Glutamatergic neuron (in vitro differentiated cells): ENCODE data around the gene EFNA2. TPM values are rescaled to one million over a fixed set of nuclear protein-coding genes. Genes with fewer than 3 reads are reported as not detected.
A peak's percentile ranks its signal among the peaks of the same experiment; 100 is the strongest.

Experiments used
- DNase-seq: peaks from one replicate; pipeline ENCODE4 v3.0.0; 2022
- H3K27ac Mint-ChIP-seq: one replicate; pipeline ENCODE4 v1.8.0; 2020; ENCODE audit warnings: mild to moderate bottlenecking, mixed read lengths, inconsistent platforms; ENCODE audit not compliant: unreplicated experiment
- H3K27me3 Mint-ChIP-seq: one replicate; pipeline ENCODE4 v1.8.0; 2020; ENCODE audit warnings: mild to moderate bottlenecking, moderate library complexity, mixed read lengths, inconsistent platforms; ENCODE audit not compliant: unreplicated experiment
- H3K36me3 Mint-ChIP-seq: one replicate; pipeline ENCODE4 v1.8.0; 2020; ENCODE audit warnings: mild to moderate bottlenecking, mixed read lengths, inconsistent platforms; ENCODE audit not compliant: unreplicated experiment
- H3K4me1 Mint-ChIP-seq: one replicate; pipeline ENCODE4 v1.8.0; 2020; ENCODE audit warnings: mild to moderate bottlenecking, low read depth, mixed read lengths, inconsistent platforms; ENCODE audit not compliant: unreplicated experiment
- H3K4me3 Mint-ChIP-seq: one replicate; pipeline ENCODE4 v1.8.0; 2020; ENCODE audit warnings: mild to moderate bottlenecking, mixed read lengths, inconsistent platforms; ENCODE audit not compliant: unreplicated experiment
- H3K9me3 Mint-ChIP-seq: one replicate; pipeline ENCODE4 v1.8.0; 2020; ENCODE audit warnings: mild to moderate bottlenecking, moderate library complexity, mixed read lengths, inconsistent platforms; ENCODE audit not compliant: unreplicated experiment
- CTCF ChIP-seq: fragments of 200-600 bp; sonication (generic); IDR thresholded peaks from one replicate; pipeline ENCODE4 v1.5.0; 2021; ENCODE audit not compliant: partially characterized antibody, unreplicated experiment
- total RNA-seq: library from RNA; stranded (reverse); fragmentation: NEBNext Ultra II Directional; extraction: Animal tissue kit (Norgen Biotek cat#: 25700); gene quantifications from one replicate; pipeline ENCODE4 v1.2.1, GENCODE V29; 2021; ENCODE audit not compliant: unreplicated experiment

Gene EFNA2
- total RNA-seq, 1 donor from 2014 or later: 61.4 TPM

GRCh38 chr19:1252821-1253513 lies 32.7 kb upstream of the EFNA2 start:
- Mint-ChIP-seq H3K27me3 (peaks cover 16% of the 10 kb centered on the region), H3K9me3 (peaks cover 24% of the 10 kb centered on the region), H3K36me3 (no peaks in the 10 kb centered on the region), H3K27ac (no peak overlapping the region), H3K4me1 (peaks cover 11% of the 10 kb centered on the region), H3K4me3 (peak overlapping the region; percentile 57)
- DNase-seq: no peak
- no peak for TF ChIP-seq CTCF

GRCh38 chr19:1253514-1254080 lies 32.1 kb upstream of the EFNA2 start:
- Mint-ChIP-seq H3K9me3 (peaks cover 26% of the 10 kb centered on the region), H3K27me3 (peaks cover 16% of the 10 kb centered on the region), H3K4me3 (peak overlapping the region; percentile 57), H3K36me3 (no peaks in the 10 kb centered on the region), H3K27ac (no peak overlapping the region), H3K4me1 (peaks cover 13% of the 10 kb centered on the region)
- DNase-seq: no peak
- no peak for TF ChIP-seq CTCF

DNA sequence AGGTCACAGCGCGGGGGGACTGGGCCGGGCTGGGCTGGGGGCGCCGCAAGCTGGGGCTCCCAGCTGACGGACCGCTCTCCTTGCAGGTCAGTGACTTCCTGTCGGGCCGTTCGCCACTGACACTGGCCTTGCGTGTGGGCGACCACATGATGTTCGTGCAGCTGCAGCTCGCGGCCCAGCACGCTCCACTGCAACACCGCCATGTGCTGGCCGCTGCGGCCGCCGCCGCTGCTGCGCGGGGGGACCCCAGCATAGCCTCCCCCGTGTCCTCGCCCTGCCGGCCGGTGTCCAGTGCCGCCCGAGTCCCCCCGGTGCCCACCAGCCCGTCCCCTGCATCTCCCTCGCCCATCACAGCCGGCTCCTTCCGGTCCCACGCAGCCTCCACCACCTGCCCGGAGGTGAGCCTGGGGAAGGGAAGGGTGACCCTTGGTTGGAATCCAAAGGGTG lies 31.6 kb upstream of the EFNA2 start:
- no peaks in the 10 kb centered on the region for H3K36me3 Mint-ChIP-seq
- peaks cover 13% of the 10 kb centered on the region for H3K4me1 Mint-ChIP-seq
- H3K9me3 Mint-ChIP-seq: peaks cover 28% of the 10 kb centered on the region
- no peak for DNase-seq
- no peak for TF ChIP-seq CTCF
- H3K4me3 Mint-ChIP-seq: no peak overlapping the region
- H3K27me3 Mint-ChIP-seq: peaks cover 16% of the 10 kb centered on the region
- no peak overlapping the region for H3K27ac Mint-ChIP-seq

GRCh38 chr19:1254530-1255185 lies 31.0 kb upstream of the EFNA2 start:
- H3K4me1 Mint-ChIP-seq: peaks cover 13% of the 10 kb centered on the region
- H3K4me3 Mint-ChIP-seq: peak overlapping the region; percentile 71
- peaks cover 28% of the 10 kb centered on the region for H3K9me3 Mint-ChIP-seq
- no peak for TF ChIP-seq CTCF
- peak overlapping the region; percentile 73 for H3K27ac Mint-ChIP-seq
- no peak for DNase-seq
- H3K36me3 Mint-ChIP-seq: no peaks in the 10 kb centered on the region
- H3K27me3 Mint-ChIP-seq: peaks cover 17% of the 10 kb centered on the region
